Activated CD8-positive, alpha-beta memory T cell treated with anti-CD3 and anti-CD28 coated beads, Interleukin-2, amount 50 U/mL, for 48 hours (primary cell): ENCODE results near the gene CEP70.

Source experiments
- DNase-seq: peaks from one replicate; pipeline ENCODE4 v3.0.0-alpha.2; 2020

CEP70 gene

GRCh38 chr3:138450181-138450580, 143.9 kb downstream of the CEP70 start:
- DNase-seq: no peak

GRCh38 chr3:138449490-138449889, 144.6 kb downstream of the CEP70 start:
- no peak for DNase-seq

GRCh38 chr3:138448631-138449030, 145.4 kb downstream of the CEP70 start:
- no peak for DNase-seq

- no peak for DNase-seq
Measured at GRCh38 chr3:138445654-138446053, 148.4 kb downstream of the CEP70 start.

GRCh38 chr3:138445236-138445635, 148.8 kb downstream of the CEP70 start:
- no peak for DNase-seq
